ENCODE data around the gene KIF9.
"Not testable (repeated sequence)": the region's sequence is repeated elsewhere in the genome, so short reads cannot be mapped to it uniquely, and the experiment has no call there.

Gene KIF9

DNA sequence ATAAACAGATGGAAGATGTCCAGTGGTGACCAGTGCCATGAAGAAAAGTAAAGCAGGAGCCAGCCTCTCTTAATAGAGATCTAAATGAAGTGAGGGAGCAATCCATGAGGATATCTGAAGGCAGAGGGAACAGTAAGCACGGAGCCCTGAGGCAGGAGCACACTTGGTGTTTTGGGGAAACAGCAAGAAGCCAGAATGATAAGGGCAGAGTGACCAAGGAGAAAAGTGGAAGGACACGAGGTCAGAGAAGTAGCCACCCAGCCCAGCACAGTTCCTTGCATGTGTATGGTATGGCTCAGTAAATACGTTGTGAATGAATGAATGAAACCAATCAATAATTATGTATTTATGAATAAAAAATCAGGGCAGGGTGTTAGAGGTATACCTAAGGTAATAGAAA is 11.8 kb upstream of the KIF9 start:
- no peak for DNase-seq (ENCODE audit: low read depth)

DNA sequence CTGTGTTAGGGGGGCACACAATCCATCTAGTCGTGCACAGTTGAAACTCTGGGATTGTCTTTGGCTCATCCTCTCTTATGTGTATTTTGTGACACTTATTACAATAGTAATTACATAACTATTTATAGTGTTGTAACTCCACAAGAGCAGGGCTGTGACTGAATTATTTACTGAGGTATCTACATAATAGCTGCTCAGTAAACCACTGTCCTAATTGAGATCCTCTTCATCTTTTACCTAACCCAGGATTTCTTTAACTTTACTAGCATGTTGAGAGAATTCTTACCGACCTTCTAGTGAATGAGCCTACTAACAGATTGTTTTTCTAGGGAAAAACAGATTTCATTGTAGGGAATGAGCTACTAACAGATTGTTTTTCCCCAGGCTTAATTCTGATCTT is 11.2 kb upstream of the KIF9 start:
- DNase-seq (ENCODE audit: low read depth) = no peak

- not testable (repeated sequence) for DNase-seq (ENCODE audit: low read depth)
Observed at GRCh38 chr3:47291754-47292420, 9.3 kb upstream of the KIF9 start.

DNA sequence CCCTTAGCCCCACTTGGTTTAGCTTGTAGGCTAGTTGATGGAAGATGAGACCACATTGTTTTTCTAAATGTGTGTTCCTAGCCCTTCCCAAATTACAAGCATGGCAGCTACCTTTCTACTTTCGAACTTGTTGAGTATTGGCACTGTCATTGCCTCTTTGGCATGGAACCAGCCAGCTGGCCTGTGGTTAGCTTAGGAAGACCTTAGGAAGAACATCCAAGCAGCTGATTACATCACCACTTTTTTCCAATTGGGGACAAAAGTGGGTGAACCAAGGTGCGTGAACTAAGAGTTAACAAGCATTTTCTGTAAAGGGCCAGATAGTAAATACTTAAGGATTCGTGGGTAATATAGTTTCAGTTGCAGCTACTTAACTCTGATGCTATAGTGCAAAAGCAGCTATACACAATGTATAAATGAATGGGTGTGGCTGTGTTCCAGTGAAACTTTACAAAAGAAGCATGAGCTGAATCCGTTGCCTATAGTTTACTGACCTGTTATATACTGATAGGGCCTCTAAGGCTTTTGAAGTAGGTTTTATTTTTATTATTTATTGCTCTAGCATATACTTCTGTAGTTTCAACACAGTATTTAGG is 8.7 kb upstream of the KIF9 start:
- DNase-seq (ENCODE audit: low read depth) = no peak

DNA sequence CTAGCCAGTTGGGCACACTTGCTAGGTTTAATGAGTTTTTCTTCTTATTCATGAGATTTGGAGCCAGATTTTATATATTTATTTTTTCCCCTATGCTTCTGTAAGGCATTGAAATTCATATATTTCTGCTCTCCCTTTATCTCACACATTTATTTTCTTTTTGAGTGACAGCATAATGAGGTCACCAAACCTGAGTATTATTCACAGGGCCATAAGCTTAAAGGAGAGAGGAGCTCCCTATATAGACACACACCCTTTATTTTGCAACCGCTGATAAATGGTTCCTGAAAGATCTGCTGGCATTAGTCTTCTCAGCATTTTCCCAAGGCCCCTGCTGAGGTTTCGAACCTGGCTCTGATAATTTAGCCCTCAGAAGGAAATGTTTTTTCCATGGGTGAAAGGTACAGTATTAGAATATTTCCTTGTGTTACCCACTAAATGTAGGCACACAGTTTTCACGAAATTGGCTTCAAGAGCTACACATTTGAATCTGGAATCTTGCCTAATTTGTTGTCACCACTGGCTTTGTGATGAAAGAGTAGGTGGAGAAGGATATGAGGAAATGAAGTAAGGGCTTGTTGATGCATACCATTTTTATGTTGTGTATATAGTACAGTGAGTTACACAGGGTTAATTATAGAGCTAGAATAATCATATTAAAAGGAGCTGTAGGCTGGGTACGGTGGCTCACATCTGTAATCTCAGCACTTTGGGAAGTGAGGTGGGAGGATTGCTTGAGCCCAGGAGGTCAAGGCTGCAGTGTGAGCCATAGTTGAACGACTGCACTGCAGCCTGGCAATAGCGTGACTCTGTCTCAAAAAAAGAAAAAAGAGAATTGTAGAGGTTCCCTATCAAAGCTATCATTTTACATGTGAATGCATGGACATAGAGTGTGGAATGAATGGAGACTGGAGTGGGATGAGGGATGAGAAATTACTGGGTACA is 6.6 kb upstream of the KIF9 start:
- no peak for DNase-seq (ENCODE audit: low read depth)

GRCh38 chr3:47283591-47284364 is 1.2 kb upstream of the KIF9 start:
- DNase-seq (ENCODE audit: low read depth) = no peak

- DNase-seq (ENCODE audit: low read depth) = no peak
Observed at GRCh38 chr3:47283193-47283537, 566 bp upstream of the KIF9 start.

GRCh38 chr3:47280519-47280918 is 2.1 kb downstream of the KIF9 start:
- DNase-seq (ENCODE audit: low read depth) = no peak

GRCh38 chr3:47276558-47276957 is 6.0 kb downstream of the KIF9 start:
- DNase-seq (ENCODE audit: low read depth) = no peak

DNA sequence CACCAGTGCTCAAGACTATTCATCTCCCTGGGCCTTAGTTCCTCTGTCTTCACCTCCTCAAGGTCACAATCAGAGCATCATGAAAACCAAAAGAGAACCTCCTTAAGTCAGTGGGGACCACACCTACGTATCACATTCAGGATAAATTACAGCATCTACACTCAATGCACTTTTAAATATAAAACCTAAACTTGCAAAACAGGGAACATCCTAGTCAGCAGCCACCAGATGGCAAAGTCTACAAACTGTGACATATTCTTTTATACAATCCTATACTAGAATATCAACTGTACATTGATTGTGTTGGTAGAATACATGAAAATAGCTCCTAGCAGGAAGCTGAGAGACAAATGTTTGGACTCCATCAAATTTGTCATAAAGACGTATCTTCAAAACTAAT is 7.9 kb downstream of the KIF9 start:
- DNase-seq (ENCODE audit: low read depth) = no peak

GRCh38 chr3:47273564-47273963 is 9.0 kb downstream of the KIF9 start:
- DNase-seq (ENCODE audit: low read depth) = no peak

DNA sequence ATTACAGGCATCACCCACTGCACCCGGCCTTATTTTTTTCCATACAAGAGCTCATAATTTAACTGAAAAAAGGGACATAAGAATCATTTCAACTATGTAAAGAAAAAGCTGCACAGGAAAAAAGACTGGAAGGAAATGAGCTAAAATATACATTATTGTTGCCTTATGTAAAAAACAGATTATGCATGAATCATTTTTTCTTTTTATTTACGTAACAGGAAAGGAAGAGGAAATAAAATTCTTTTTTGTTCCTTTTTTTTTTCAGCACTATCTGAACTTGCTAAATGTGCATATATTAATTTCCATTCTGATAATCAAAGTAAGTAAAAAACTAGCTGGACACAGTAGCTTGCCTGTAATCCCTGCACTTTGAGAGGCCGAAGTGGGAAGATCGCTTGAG is 12.1 kb downstream of the KIF9 start:
- DNase-seq (ENCODE audit: low read depth) = no peak

DNA sequence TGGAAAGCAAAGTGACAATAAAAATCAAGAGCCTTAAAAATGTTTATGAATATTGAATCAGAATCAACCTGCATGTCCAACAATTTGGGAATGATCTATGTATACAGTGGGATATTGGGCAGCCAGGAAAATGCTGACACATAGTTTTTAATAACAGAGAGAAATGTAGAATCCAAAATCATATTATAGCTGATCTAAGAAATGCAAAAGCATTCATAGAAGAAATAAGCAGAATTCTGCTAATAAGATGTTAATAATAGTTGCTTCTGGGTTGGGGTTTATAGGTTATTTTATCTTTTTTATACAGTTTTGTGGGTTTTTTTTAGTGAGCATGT is 15.1 kb downstream of the KIF9 start:
- no peak for DNase-seq (ENCODE audit: low read depth)

DNA sequence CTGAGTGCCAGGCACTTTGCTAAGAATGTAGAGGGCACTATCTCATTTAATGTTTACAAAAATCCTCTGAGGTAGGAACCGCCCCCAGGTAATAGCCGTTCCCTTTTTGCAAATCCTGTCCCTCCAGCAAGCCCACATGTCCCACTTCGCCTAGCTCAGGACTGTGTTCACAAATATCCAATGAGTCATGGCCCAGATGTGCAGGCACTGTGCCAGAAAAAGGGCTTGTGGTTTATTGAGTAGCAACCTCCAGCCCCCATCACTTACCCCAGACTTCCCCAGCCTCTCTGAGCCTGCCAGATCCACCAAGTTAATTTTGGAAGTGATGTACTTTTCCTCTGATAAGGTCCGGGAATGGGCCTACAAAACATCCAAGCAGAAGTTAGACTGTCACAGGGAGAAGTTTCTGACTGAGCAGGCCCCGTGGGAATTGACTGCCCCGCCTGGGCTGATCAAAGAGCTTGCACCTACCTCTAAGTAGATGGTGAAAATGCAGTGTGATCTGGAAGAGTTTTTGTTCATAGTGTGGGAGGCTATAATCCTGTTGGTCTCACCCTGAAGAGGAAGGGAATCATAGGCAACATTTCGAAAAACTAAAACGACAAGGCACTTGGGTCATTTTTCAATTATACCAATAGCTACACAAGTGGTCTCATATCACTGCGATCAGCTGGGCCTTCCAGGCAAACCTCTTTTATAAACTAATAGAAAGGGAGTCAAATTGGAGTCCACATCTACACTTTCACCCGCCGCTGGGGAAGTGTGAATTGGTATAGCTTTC is 15.7 kb downstream of the KIF9 start:
- peak; percentile 93 for DNase-seq (ENCODE audit: low read depth)

GRCh38 chr3:47265725-47266428 is 16.7 kb downstream of the KIF9 start:
- DNase-seq (ENCODE audit: low read depth) = no peak

GRCh38 chr3:47265008-47265407 is 17.6 kb downstream of the KIF9 start:
- no peak for DNase-seq (ENCODE audit: low read depth)

- DNase-seq (ENCODE audit: low read depth) = no peak
Observed at GRCh38 chr3:47261301-47261700, 21.3 kb downstream of the KIF9 start.

DNA sequence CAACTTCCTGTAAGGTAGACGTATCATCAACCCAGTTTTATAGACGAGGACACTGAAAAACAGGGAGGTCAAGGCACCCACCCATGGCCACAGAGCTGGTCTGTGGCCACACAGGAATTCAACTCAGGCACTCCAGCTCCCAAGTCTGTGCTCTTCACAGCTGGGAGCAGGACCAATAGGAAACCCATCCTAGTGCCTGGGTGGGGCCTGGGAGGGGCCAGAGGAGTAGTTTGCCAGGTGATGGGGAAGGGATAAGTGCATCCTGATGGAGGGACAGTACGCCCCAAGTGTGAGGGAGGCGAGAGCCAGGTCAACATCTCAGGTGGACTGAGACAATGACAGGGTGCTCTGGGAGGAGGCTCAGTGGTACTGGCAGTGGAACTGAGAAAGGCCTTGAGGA is 22.0 kb downstream of the KIF9 start:
- DNase-seq (ENCODE audit: low read depth) = no peak

DNA sequence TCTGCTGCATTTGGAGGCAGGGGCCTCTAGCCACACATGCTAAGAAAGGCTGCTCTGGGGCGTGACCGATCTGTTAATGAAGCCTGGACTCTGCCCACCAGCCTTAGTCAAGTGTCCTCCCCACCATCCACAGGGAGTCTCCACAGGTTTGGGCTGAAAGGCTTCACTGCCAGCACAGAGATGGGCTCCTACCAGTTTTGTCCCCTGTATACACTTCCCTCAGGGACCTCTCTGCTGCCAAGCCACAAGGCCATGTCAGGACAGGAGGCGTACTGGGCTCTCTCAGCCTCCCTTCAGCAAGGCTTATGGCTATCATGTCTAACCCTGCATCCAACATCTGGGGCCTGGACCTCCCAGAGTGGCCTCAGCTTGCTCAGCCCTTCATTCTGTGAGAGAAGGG is 23.5 kb downstream of the KIF9 start:
- no peak for DNase-seq (ENCODE audit: low read depth)

GRCh38 chr3:47256331-47256730 is 26.3 kb downstream of the KIF9 start:
- not testable (repeated sequence) for DNase-seq (ENCODE audit: low read depth)

GRCh38 chr3:47251689-47252088 is 30.9 kb downstream of the KIF9 start:
- DNase-seq (ENCODE audit: low read depth) = no peak

Data from HS-27A (cell line).